ENCODE measurements around the gene MUC5AC. TPM values are rescaled to one million over a fixed set of nuclear protein-coding genes. Genes with fewer than 3 reads are reported as not detected.
A peak's percentile ranks its signal among the peaks of the same experiment; 100 is the strongest.
"Not testable (repeated sequence)": the region's sequence is repeated elsewhere in the genome, so short reads cannot be mapped to it uniquely, and the experiment has no call there.

Gene MUC5AC
- total RNA-seq, 4 donors from 2014 or later, result not detected

- in situ Hi-C loops (cut with MboI; ENCODE audit: low pct_ligation_motif_present in 1 of 4, low pct_unique_long_range_greater_than_20kb in 1 of 4, low sequenced_read_pairs in 3 of 4), result loop anchor here in 2 of 4 donors (25.0 kb wide), 1 partner anchor 304 kb away; no protein-coding TSS in a partner anchor
These were observed 50.9 kb downstream of the MUC5AC start for GRCh38 chr11:1208394-1209261.

DNA sequence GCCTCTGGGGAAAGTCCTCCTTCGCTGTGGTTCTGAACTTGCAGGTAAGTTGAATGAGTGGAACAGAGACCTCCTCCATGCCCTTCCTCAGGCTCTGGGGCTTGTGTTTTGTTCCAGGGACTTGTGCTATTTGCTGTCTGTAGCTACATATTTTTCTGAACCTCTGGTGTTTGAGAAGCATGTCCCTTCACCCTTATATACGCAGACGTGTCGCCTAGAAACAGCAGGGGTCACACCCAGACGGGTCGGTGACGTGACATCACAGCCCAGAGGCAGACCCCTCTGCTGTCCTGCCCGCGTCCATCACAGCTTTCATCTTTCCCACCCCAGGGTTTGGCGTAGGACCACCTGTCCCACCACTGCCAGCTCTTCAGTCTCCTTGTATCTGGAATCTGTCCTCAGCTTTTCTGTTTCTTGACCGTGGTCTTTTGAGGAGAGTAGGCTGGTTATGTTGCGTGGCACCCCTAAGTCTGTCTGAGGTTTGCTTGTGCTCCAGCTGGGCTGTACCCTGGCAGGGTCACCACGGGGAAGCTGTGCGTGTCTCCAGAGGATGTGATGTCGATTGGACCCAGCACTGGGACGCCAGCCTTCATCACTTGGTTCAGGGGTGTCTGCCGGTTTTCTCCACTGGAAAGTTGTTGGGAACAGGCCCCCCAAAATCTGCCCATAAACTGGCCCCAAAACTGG is 51.8 kb downstream of the MUC5AC start:
- in situ Hi-C loops (cut with MboI; ENCODE audit: low pct_ligation_motif_present in 1 of 4, low pct_unique_long_range_greater_than_20kb in 1 of 4, low sequenced_read_pairs in 3 of 4), result loop anchor here in 2 of 4 donors (25.0 kb wide), 1 partner anchor 303 kb away; no protein-coding TSS in a partner anchor
- TF ChIP-seq POLR2A (IDR thresholded peaks at IDR 0.05) (no peak), CTCF (IDR thresholded peaks at IDR 0.05) (no peak), EP300 (IDR thresholded peaks at IDR 0.05; ENCODE audit: low read depth) (no peak)
- peaks cover 13 to 16% of the 10 kb centered on the region in 2 donors for H3K9me3 ChIP-seq
- WGBS, 2 donors (ENCODE audit: low coverage in 1 of 2), result 90 to 97% methylated on average over 5 to 17 of the region's 17 CpGs
- no peaks in the 10 kb centered on the region for H3K27me3 ChIP-seq
- intact Hi-C loops (cut with DNase I; ENCODE audit: low total_unique reads), result no loop called here
- H3K27ac ChIP-seq, result no peak overlapping the region
- H3K4me3 ChIP-seq, result no peak overlapping the region
- no peak for DNase-seq
- H3K36me3 ChIP-seq, result no peaks in the 10 kb centered on the region
- H3K4me1 ChIP-seq, result peaks cover 0 to 2% (median 0%) of the 10 kb centered on the region in 4 donors

More at GRCh38 chr11:1208394-1209261, 50.9 kb downstream of the MUC5AC start:
- H3K27me3 ChIP-seq, result no peaks in the 10 kb centered on the region
- DNase-seq, result peak; percentile 4
- intact Hi-C loops (cut with DNase I; ENCODE audit: low total_unique reads), result no loop called here
- no peak overlapping the region for H3K27ac ChIP-seq
- TF ChIP-seq POLR2AphosphoS5 (IDR thresholded peaks at IDR 0.05) (no peak), EP300 (IDR thresholded peaks at IDR 0.05; ENCODE audit: low read depth) (no peak), POLR2A (IDR thresholded peaks at IDR 0.05) (no peak), CTCF (IDR thresholded peaks at IDR 0.05) (no peak)
- no peak overlapping the region for H3K4me3 ChIP-seq
- WGBS, 2 donors (ENCODE audit: low coverage in 1 of 2), result 90% methylated on average over 38 of the region's 39 CpGs; no CpG with 5 or more reads in 1 of the 2 donors
- H3K4me1 ChIP-seq, result peaks cover 2 to 5% (median 3%) of the 10 kb centered on the region in 4 donors
- no peaks in the 10 kb centered on the region for H3K36me3 ChIP-seq
- peaks cover 13 to 16% of the 10 kb centered on the region in 2 donors for H3K9me3 ChIP-seq

DNA sequence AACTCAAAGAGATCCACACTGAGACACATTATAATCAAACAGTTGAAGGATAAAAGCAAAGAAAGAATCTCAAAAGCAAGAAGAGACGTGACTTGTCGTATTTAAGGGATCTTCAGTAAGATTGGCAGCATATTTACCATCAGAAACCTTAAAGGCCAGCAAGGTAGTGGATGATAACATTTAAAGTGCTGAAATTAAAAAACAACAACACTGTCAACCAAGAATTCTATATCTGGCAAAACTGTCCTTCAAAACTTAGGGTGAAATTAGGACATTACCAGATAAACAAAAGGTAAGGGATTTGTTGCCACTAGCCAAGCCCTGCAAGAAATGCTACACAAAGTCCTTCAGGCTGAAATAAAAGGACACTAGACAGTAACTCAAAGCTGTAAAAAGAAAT is 54.1 kb downstream of the MUC5AC start:
- WGBS, 2 donors (ENCODE audit: low coverage in 1 of 2), result 88 to 95% methylated on average over 2 of the region's 2 CpGs
- H3K9me3 ChIP-seq, result peaks cover 13 to 16% of the 10 kb centered on the region in 2 donors
- H3K27ac ChIP-seq, result no peak overlapping the region
- in situ Hi-C loops (cut with MboI; ENCODE audit: low pct_ligation_motif_present in 1 of 4, low pct_unique_long_range_greater_than_20kb in 1 of 4, low sequenced_read_pairs in 3 of 4) (loop anchor here in 2 of 4 donors (25.0 kb wide), 1 partner anchor 300 kb away; no protein-coding TSS in a partner anchor), intact Hi-C loops (cut with DNase I; ENCODE audit: low total_unique reads) (no loop called here)
- no peaks in the 10 kb centered on the region for H3K27me3 ChIP-seq
- TF ChIP-seq EP300 (IDR thresholded peaks at IDR 0.05; ENCODE audit: low read depth) (no peak), CTCF (IDR thresholded peaks at IDR 0.05) (no peak), POLR2A (IDR thresholded peaks at IDR 0.05) (no peak), POLR2AphosphoS5 (IDR thresholded peaks at IDR 0.05) (no peak)
- no peaks in the 10 kb centered on the region for H3K4me1 ChIP-seq
- H3K36me3 ChIP-seq, result no peaks in the 10 kb centered on the region
- no peak for DNase-seq
- H3K4me3 ChIP-seq, result no peak overlapping the region

- WGBS, 2 donors (ENCODE audit: low coverage in 1 of 2), result 89 to 90% methylated on average over 2 to 8 of the region's 8 CpGs
- intact Hi-C loops (cut with DNase I; ENCODE audit: low total_unique reads); H3K27ac ChIP-seq; H3K36me3 ChIP-seq; DNase-seq; H3K4me3 ChIP-seq: not testable (repeated sequence)
- peaks cover 13% of the 10 kb centered on the region in 2 donors for H3K9me3 ChIP-seq
- peaks cover 14% of the 10 kb centered on the region for H3K27me3 ChIP-seq
- H3K4me1 ChIP-seq, result peaks cover 0 to 26% (median 24%) of the 10 kb centered on the region in 4 donors
- in situ Hi-C loops (cut with MboI; ENCODE audit: low pct_ligation_motif_present in 1 of 4, low pct_unique_long_range_greater_than_20kb in 1 of 4, low sequenced_read_pairs in 3 of 4), result loop anchor here in 2 of 4 donors (25.0 kb wide), 1 partner anchor 296 kb away; no protein-coding TSS in a partner anchor
These were observed 58.1 kb downstream of the MUC5AC start for GRCh38 chr11:1215826-1216225.

Measured in transverse colon (tissue), 4 donors.